A375 (cell line): Measurements from ENCODE around the gene LILRB5. TPM values are rescaled to one million over a fixed set of nuclear protein-coding genes. Genes with fewer than 3 reads are reported as not detected.

ENCODE experiments used
- small RNA-seq: library from RNA; depleted of rRNA; stranded (forward); fragments of <200 nt; gene quantifications from one replicate; pipeline ENCODE3, GENCODE V24; 2014
- total RNA-seq: library from RNA; depleted of rRNA; stranded (reverse); fragments of >200 nt; shearing (Covaris generic); gene quantifications from 2 replicates; pipeline ENCODE4 v1.2.3, GENCODE V29; 2014; rRNA removed

Gene LILRB5
- not detected in 2 replicates for total RNA-seq

GRCh38 chr19:54257116-54257480, at the start of gene LILRB5:
Gene LILRB5, minus strand, starts transcription at chr19:54257273. Its CDS starts 80 bp downstream, at chr19:54257193.

GRCh38 chr19:54281007-54281728, 24.1 kb upstream of the LILRB5 start, which contains the start of gene LILRB2:
Gene LILRB2, minus strand, starts transcription at chr19:54281110. Its CDS starts 614 bp downstream, at chr19:54280496.

GRCh38 chr19:54242646-54243045, 14.4 kb downstream of the LILRB5 start, which contains the start of gene LILRA6:
Gene LILRA6, minus strand, starts transcription at chr19:54242790.

DNA sequence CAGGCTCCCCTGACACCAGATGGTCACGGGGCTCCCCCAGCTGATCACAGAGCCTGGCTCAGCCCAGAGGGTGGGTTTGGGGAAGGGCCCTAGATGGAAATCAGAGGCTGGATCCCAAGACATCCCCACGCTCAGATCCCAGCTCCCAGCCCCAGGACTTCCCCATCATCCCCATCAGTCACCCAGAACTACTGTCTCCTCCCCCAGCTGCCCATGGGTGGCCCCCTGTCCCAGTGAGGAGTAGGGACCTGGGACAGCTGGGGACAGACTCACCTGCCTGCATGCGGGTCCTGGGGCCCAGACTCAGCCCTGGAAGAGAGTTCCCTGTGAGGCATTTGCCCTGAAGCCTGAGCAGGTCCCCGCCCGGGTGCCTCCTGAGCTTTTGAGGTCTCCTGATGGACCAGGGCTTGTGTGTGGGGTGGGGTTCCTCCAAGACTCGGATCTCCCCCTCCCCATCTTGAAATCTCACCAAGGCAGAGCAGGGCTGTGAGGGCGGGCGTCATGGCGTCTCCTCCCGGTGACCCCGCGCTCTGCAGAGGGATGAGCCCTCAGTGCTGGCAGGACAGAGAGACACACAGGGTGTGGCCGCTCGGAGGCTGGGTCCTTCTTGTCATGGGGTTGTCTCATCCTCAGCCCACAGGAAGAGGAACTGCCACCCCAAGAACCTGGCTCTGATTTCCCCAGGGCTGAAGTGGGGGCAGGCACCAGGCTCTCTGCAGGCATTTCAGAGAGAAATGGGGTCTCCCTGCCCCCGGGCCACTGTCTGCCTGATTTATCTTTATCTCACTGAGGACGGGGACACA, 34.4 kb downstream of the LILRB5 start, which contains the start of gene LILRB3:
Gene LILRB3 (minus strand): TSS at position 534 of the 803 bp plus-strand sequence. CDS start 31 bp downstream, at position 503.

Small RNA genes within 50 kb of the gene (small RNA-seq; reads per million reads assigned to genes)
- gene AC245884.12 (not detected), gene MIR4752 (not detected), gene RNU6-1307P (not detected)

Other genes with a start within 250 kb of the LILRB5 start
- gene VSTM1, start 193.4 kb downstream of the LILRB5 start, total RNA-seq = 0.45 and 1.0 TPM in 2 replicates
- gene TARM1, start 175.9 kb downstream of the LILRB5 start, total RNA-seq = 0.45 TPM in 1 of 2 replicates, not detected in the other
- 8.3 and 11.7 TPM in 2 replicates for gene OSCAR, start 156.5 kb downstream of the LILRB5 start, total RNA-seq
- 42.5 and 44.1 TPM in 2 replicates for gene NDUFA3, start 154.4 kb downstream of the LILRB5 start, total RNA-seq
- 61.6 and 74.8 TPM in 2 replicates for gene TFPT, start 141.6 kb downstream of the LILRB5 start, total RNA-seq
- 79.6 and 95.4 TPM in 2 replicates for gene PRPF31, start 141.5 kb downstream of the LILRB5 start, total RNA-seq
- gene CNOT3, start 119.5 kb downstream of the LILRB5 start, total RNA-seq = 26.0 and 31.0 TPM in 2 replicates
- 20.4 and 23.2 TPM in 2 replicates for gene LENG1, start 97.6 kb downstream of the LILRB5 start, total RNA-seq
- gene TMC4, start 84.1 kb downstream of the LILRB5 start, total RNA-seq = 0.24 and 1.2 TPM in 2 replicates
- gene MBOAT7, start 67.7 kb downstream of the LILRB5 start, total RNA-seq = 49.6 and 86.6 TPM in 2 replicates
- gene TSEN34, start 66.0 kb downstream of the LILRB5 start, total RNA-seq = 61.6 and 79.7 TPM in 2 replicates
- 5,386 and 5,547 TPM in 2 replicates for gene RPS9, start 56.4 kb downstream of the LILRB5 start, total RNA-seq
- not detected in 2 replicates for gene LILRB3, start 34.3 kb downstream of the LILRB5 start, total RNA-seq
- not detected in 2 replicates for gene LILRA6, start 14.5 kb downstream of the LILRB5 start, total RNA-seq
- gene LILRB2, start 23.8 kb upstream of the LILRB5 start, total RNA-seq = not detected in 2 replicates
- gene LILRA5, start 55.9 kb upstream of the LILRB5 start, total RNA-seq = not detected in 2 replicates
- not detected in 2 replicates for gene LILRA4, start 81.9 kb upstream of the LILRB5 start, total RNA-seq
- gene LAIR1, start 107.7 kb upstream of the LILRB5 start, total RNA-seq = 0.32 TPM in 1 of 2 replicates, not detected in the other
- 0.27 and 2.3 TPM in 2 replicates for gene TTYH1, start 158.2 kb upstream of the LILRB5 start, total RNA-seq
- gene LENG8, start 191.9 kb upstream of the LILRB5 start, total RNA-seq = 45.7 and 64.1 TPM in 2 replicates
- gene LENG9, start 206.5 kb upstream of the LILRB5 start, total RNA-seq = 12.7 and 13.7 TPM in 2 replicates
- gene CDC42EP5, start 216.0 kb upstream of the LILRB5 start, total RNA-seq = 6.3 and 6.6 TPM in 2 replicates
- not detected in 2 replicates for gene LAIR2, start 245.6 kb upstream of the LILRB5 start, total RNA-seq